Peyer's patch (tissue), 4 donors: ENCODE results near the gene RHOD. TPM values are rescaled to one million over a fixed set of nuclear protein-coding genes. Genes with fewer than 3 reads are reported as not detected.
A peak's percentile ranks its signal among the peaks of the same experiment; 100 is the strongest.

ENCODE experiments used
- DNase-seq, 3 donors: peaks; one replicate each; pipeline ENCODE4 v3.0.0-alpha.2; 2017 to 2019
- H3K27ac ChIP-seq, 4 donors: fragments of 200-600 bp; sonication (generic); one replicate each; pipeline ENCODE4 v1.5.1; 2016 to 2019
- H3K27me3 ChIP-seq, 2 donors: fragments of 200-600 bp; sonication (generic); one replicate each; pipeline ENCODE4 v1.5.1; 2019
- H3K36me3 ChIP-seq, 3 donors: fragments of 200-600 bp; sonication (generic); one replicate each; pipeline ENCODE4 v1.5.1; 2016 to 2019
- H3K4me1 ChIP-seq, 4 donors: fragments of 200-600 bp; sonication (generic); one replicate each; pipeline ENCODE4 v1.5.1; 2016 to 2019
- H3K4me3 ChIP-seq, 4 donors: fragments of 200-600 bp; sonication (generic); 1 replicate in 3 of 4; 2 replicates in 1 of 4; pipeline ENCODE4 v1.5.1; 2016 to 2019; ENCODE audit warnings: mild to moderate bottlenecking in 1 of 4
- H3K9me3 ChIP-seq, 4 donors: fragments of 200-600 bp; sonication (generic); one replicate each; pipeline ENCODE4 v1.5.1; 2016 to 2019; ENCODE audit warnings: mild to moderate bottlenecking in 1 of 4
- POLR2A ChIP-seq, 2 donors: fragments of 450-650 bp; IDR thresholded peaks; one replicate each; pipeline ENCODE4 v1.5.1; 2017; ENCODE audit warnings: antibody characterized with exemption in 2 of 2, mild to moderate bottlenecking in 2 of 2, moderate library complexity in 2 of 2
- total RNA-seq, 4 donors: library from RNA; depleted of rRNA; stranded (reverse); fragments of >200 nt; gene quantifications; one replicate each; pipeline ENCODE4 v1.1.0, GENCODE V29; 2016
- TF ChIP-seq, protein P1 (sequence below), 6 experiments: fragments of 450-650 bp in 4 of 6; fragments of 200-600 bp in 2 of 6; sonication (generic) in 1 of 6; IDR thresholded peaks; one replicate each; pipeline ENCODE4 v1.5.1; 2017 to 2019; ENCODE audit warnings: antibody characterized with exemption in 6 of 6, mild to moderate bottlenecking in 3 of 6, moderate library complexity in 1 of 6

The RHOD gene
- total RNA-seq, 4 donors from 2014 or later: 9.9 to 26.3 (median 21.2) TPM

DNA sequence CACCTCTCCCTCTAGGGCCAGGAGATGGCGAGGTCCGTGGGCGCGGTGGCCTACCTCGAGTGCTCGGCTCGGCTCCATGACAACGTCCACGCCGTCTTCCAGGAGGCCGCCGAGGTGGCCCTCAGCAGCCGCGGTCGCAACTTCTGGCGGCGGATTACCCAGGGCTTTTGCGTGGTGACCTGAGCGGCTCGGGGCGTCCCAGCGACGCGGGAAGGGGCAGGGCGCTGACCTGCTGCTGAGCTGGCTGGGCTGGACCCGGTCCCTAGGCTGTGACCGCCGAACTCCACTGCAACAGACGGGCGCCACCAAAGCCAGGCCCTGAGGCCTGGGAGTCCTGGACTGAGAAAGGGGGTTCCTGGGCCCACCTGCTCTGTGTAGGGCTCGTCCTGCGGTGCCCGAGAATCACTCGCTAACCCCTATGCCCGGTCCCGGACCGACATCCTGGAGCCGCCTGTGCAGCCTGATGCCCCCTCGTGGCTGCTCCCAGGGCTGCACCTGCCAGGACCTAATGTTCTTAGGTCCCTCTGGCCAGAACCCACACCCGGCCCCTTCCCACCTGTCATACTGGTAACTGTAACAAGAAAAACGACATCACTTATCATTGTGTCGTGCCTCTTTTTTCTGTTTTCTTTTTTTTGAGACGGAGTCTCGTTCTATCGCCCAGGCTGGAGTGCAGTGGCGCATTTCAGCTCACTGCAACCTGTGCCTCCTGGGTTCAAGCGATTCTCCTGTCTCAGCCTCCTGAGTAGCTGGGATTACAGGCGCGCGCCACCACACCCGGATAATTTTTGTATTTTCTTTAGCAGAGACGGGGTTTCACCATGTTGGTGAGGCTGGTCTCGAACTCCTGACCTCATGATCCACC, 15.0 kb downstream of the RHOD start:
- Histone ChIP-seq H3K9me3 (no peaks in the 10 kb centered on the region), H3K27me3 (no peaks in the 10 kb centered on the region), H3K4me1 (no peaks in the 10 kb centered on the region), H3K27ac (no peak overlapping the region), H3K4me3 (peak overlapping the region in 3 of 4 donors; percentile 16 to 44 (median 31)), H3K36me3 (no peaks in the 10 kb centered on the region)
- TF ChIP-seq, protein P1, sequence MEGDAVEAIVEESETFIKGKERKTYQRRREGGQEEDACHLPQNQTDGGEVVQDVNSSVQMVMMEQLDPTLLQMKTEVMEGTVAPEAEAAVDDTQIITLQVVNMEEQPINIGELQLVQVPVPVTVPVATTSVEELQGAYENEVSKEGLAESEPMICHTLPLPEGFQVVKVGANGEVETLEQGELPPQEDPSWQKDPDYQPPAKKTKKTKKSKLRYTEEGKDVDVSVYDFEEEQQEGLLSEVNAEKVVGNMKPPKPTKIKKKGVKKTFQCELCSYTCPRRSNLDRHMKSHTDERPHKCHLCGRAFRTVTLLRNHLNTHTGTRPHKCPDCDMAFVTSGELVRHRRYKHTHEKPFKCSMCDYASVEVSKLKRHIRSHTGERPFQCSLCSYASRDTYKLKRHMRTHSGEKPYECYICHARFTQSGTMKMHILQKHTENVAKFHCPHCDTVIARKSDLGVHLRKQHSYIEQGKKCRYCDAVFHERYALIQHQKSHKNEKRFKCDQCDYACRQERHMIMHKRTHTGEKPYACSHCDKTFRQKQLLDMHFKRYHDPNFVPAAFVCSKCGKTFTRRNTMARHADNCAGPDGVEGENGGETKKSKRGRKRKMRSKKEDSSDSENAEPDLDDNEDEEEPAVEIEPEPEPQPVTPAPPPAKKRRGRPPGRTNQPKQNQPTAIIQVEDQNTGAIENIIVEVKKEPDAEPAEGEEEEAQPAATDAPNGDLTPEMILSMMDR (IDR thresholded peaks at IDR 0.05): peak; percentile 45 to 87 (median 80)
- no peak for TF ChIP-seq POLR2A (IDR thresholded peaks at IDR 0.05)
- DNase-seq: peak; percentile 63 to 90 (median 88)

DNA sequence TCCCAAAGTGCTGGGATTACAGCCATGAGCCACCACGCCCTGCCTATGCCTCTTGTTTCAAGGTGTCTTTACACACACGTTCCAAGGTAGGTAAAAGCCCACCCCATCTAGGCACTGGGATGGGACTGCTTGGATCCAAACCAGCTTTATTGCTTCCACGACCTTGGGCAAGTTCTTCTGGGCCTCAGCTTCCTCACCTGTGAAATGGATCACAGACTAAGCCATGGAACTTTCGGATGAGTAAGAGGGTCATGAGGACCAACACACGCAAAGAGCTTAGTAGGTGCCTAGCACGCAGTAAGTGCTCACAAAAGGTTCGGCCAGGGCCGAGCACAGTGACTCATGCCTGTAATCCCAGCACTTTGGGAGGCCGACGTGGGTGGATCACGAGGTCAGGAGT, 15.6 kb downstream of the RHOD start:
- no peak for TF ChIP-seq POLR2A (IDR thresholded peaks at IDR 0.05)
- TF ChIP-seq, protein P1 (IDR thresholded peaks at IDR 0.05): no peak
- no peaks in the 10 kb centered on the region for H3K9me3 ChIP-seq

DNA sequence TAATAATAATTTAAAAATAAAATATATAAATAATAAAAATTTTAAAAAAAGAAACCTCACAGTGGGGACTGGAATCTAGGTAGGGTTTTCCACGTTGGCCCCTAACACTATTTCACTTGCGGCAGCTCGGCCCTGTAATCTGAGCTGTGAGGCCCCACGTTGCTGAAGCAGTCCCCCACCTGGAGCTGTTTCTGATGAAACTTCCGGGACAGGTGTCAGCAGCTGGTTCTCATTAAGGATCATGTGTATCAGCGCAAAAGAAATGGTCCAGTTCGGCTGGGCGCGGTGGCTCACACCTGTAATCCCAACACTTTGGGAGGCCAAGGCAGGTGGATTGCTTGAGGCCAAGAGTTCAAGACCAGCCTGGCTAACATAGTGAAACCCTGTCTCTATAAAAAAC, 17.3 kb downstream of the RHOD start:
- no peaks in the 10 kb centered on the region for H3K9me3 ChIP-seq
- TF ChIP-seq POLR2A (IDR thresholded peaks at IDR 0.05): no peak
- TF ChIP-seq, protein P1 (IDR thresholded peaks at IDR 0.05): no peak
- DNase-seq: no peak
- no peaks in the 10 kb centered on the region for H3K36me3 ChIP-seq
- H3K27ac ChIP-seq: no peak overlapping the region
- no peak overlapping the region for H3K4me3 ChIP-seq
- no peaks in the 10 kb centered on the region for H3K27me3 ChIP-seq
- peaks cover 0 to 19% (median 0%) of the 10 kb centered on the region in 4 donors for H3K4me1 ChIP-seq

More for the DNA sequence above, 15.6 kb downstream of the RHOD start:
- H3K27me3 ChIP-seq: no peaks in the 10 kb centered on the region
- peaks cover 0 to 4% (median 0%) of the 10 kb centered on the region in 4 donors for H3K4me1 ChIP-seq
- no peaks in the 10 kb centered on the region for H3K36me3 ChIP-seq
- no peak overlapping the region for H3K4me3 ChIP-seq
- DNase-seq: no peak
- no peak overlapping the region for H3K27ac ChIP-seq

DNA sequence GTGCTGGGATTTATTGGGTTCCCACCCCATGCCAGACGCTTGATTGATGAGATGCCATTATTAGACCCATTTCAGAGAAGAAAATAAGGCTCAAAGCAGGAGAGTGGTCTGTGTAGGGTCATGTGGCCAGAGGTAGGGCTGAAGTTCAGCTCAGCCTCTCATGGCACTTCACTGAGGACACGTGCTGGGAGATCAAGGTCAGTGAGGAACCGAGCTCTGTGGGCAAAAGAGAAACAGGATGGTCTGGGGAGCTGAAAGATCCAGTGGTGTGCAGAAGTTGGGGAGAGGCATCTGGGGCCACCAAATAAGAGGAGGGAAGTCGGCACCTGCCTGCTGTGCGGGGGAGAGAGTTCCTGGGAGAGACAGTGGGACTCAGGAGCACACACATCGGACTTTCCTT, 19.6 kb downstream of the RHOD start:
- H3K9me3 ChIP-seq: no peaks in the 10 kb centered on the region
- H3K36me3 ChIP-seq: no peaks in the 10 kb centered on the region
- TF ChIP-seq, protein P1 (IDR thresholded peaks at IDR 0.05): no peak
- no peak for TF ChIP-seq POLR2A (IDR thresholded peaks at IDR 0.05)
- DNase-seq: no peak
- H3K4me3 ChIP-seq: no peak overlapping the region
- H3K4me1 ChIP-seq: peaks cover 0 to 21% (median 0%) of the 10 kb centered on the region in 4 donors
- no peak overlapping the region for H3K27ac ChIP-seq
- H3K27me3 ChIP-seq: no peaks in the 10 kb centered on the region

DNA sequence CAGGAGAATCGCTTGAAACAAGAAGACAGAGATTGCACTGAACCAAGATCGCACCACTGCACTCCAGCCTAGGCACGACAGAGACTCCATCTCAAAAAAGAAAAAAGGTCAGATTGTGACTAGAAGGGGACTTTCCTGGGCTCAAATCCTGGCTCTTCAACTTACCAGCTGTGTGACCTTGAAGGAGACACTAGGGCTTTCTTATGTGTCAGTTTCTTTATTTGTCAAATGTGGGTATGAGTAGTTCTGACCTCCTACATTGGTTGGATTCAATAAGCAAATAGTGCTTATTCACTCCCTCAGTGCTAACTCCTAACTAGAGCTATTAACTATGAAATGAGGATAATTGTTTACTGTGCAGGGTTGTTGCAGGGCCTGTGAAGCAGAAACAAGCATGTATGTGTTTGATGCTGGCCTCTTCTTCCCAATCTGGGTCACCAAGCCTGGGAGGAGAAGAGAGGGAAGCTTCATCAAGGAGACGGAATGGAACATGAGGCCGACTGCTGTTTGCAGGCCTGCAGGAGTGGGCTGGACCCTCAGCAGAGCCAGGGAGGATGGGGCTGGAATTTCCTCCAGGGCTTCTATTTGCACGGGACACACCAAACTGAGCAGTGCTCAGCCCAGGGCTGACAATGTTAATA, 22.5 kb downstream of the RHOD start:
- H3K27me3 ChIP-seq: no peaks in the 10 kb centered on the region
- no peak overlapping the region for H3K4me3 ChIP-seq
- no peaks in the 10 kb centered on the region for H3K36me3 ChIP-seq
- TF ChIP-seq, protein P1 (IDR thresholded peaks at IDR 0.05): no peak
- no peak for TF ChIP-seq POLR2A (IDR thresholded peaks at IDR 0.05)
- peak overlapping the region in 2 of 4 donors; percentile 79 to 89 for H3K27ac ChIP-seq
- peaks cover 0 to 31% (median 3%) of the 10 kb centered on the region in 4 donors for H3K4me1 ChIP-seq
- DNase-seq: no peak
- no peaks in the 10 kb centered on the region for H3K9me3 ChIP-seq
